BJ (cell line): ENCODE results near the gene MSMP. TPM values are rescaled to one million over a fixed set of nuclear protein-coding genes. Genes with fewer than 3 reads are reported as not detected.

Experiments used
- CTCF ChIA-PET: fragments of 350-600 bp; formaldehyde crosslinking; extraction: SDS; loops from one replicate; lab custom pipeline; 2021; ENCODE audit warnings: antibody characterized with exemption, inconsistent platforms; lab: Yijun Ruan, JAX
- POLR2A ChIA-PET: fragments of 300-600 bp; sonication (Branson Sonifier 250); formaldehyde crosslinking; extraction: SDS; loops from one replicate; lab custom pipeline; 2021; ENCODE audit warnings: antibody characterized with exemption; lab: Charles Lee
- DNase-seq: peaks from one replicate; pipeline ENCODE4 v3.0.0-alpha.2; 2011; ENCODE audit warnings: low read depth
- H3K27me3 ChIP-seq: 2 replicates; pipeline ENCODE4 v1.6.0; 2011; ENCODE audit warnings: low read length; ENCODE audit not compliant: control insufficient read depth, insufficient read depth
- H3K36me3 ChIP-seq: 2 replicates; pipeline ENCODE4 v1.5.1; 2011; ENCODE audit warnings: low read length; ENCODE audit not compliant: control insufficient read depth, insufficient read depth
- H3K4me3 ChIP-seq: 2 replicates; pipeline ENCODE4 v1.5.1; 2011; ENCODE audit warnings: low read depth, mild to moderate bottlenecking, control low read depth, low read length
- polyA plus RNA-seq: library from polyadenylated mRNA; depleted of rRNA; stranded (reverse); fragments of >200 nt; gene quantifications from 2 replicates; pipeline ENCODE4 v1.2.3, GENCODE V29; 2011
- TF ChIP-seq, protein P1 (sequence below): IDR thresholded peaks from 2 replicates; pipeline ENCODE4 v1.5.1; 2011; ENCODE audit warnings: low read depth, mild to moderate bottlenecking, control low read depth, inconsistent platforms, low read length, moderate library complexity; ENCODE audit not compliant: insufficient read depth

MSMP gene
- polyA plus RNA-seq, 1 experiment: not detected

- ChIA-PET CTCF (interaction anchor here (1.7 to 5.4 kb wide), 4 partner anchors 16 to 106 kb away, joined by 4 to 22 read pairs (median 8); partner anchors contain the start of genes HINT2 and SPAG8), POLR2A (no interaction called here)
- no peaks in the 10 kb centered on the region for H3K27me3 ChIP-seq
- DNase-seq: no peak
- H3K36me3 ChIP-seq: peaks cover 9% of the 10 kb centered on the region
- no peak overlapping the region for H3K4me3 ChIP-seq
- TF ChIP-seq, protein P1, sequence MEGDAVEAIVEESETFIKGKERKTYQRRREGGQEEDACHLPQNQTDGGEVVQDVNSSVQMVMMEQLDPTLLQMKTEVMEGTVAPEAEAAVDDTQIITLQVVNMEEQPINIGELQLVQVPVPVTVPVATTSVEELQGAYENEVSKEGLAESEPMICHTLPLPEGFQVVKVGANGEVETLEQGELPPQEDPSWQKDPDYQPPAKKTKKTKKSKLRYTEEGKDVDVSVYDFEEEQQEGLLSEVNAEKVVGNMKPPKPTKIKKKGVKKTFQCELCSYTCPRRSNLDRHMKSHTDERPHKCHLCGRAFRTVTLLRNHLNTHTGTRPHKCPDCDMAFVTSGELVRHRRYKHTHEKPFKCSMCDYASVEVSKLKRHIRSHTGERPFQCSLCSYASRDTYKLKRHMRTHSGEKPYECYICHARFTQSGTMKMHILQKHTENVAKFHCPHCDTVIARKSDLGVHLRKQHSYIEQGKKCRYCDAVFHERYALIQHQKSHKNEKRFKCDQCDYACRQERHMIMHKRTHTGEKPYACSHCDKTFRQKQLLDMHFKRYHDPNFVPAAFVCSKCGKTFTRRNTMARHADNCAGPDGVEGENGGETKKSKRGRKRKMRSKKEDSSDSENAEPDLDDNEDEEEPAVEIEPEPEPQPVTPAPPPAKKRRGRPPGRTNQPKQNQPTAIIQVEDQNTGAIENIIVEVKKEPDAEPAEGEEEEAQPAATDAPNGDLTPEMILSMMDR: no peak
These were observed 43.4 kb upstream of the MSMP start for GRCh38 chr9:35797311-35798109.

DNA sequence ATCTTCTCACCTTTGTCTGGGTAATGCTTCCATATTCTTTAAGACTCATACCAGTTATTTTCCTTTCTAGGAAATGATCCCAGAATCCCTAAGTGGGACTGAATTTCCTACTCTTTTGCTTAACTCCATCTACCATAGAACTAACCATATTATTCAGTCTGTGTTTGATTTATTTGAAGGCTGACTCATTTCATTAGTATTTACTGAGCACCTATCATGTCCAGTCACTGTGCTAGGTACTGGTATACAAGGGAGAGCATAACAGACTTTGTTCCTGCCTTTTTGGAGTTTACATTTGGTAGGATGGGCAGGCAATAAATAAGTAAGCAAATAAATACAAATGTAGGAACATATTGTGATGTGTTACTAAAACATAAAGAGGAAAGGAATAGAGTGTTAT, 41.6 kb upstream of the MSMP start:
- DNase-seq: no peak
- H3K27me3 ChIP-seq: no peaks in the 10 kb centered on the region
- H3K36me3 ChIP-seq: peaks cover 4% of the 10 kb centered on the region
- ChIA-PET CTCF (interaction anchor here (1.9 to 2.9 kb wide), 2 partner anchors 18 to 30 kb away, joined by 7 to 9 read pairs; partner anchors contain the start of gene HINT2), POLR2A (no interaction called here)
- TF ChIP-seq, protein P1: no peak
- no peak overlapping the region for H3K4me3 ChIP-seq

DNA sequence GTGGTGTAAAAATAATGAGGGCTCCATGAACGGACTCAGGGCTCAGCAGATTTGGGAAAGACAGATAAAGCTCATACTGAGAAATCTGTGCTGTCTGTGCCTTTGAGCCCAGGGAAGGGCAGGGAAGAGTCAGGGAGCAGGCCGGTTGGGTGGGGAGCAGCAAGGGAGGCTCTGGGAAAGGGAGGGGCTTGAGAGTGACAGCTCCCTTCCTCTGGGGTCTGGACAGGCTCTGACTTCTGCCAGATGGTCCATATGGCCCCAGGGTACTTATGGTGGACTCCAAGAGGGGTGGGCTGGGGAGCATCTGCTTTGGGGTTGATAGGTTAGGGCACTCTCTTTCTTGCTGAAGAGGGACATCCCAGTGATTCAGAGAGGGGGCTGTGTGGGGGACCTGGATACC, 39.4 kb upstream of the MSMP start:
- Histone ChIP-seq H3K36me3 (no peaks in the 10 kb centered on the region; the same call in 1 of the 2 replicates), H3K27me3 (no peaks in the 10 kb centered on the region), H3K4me3 (peak overlapping the region; percentile 61)
- TF ChIP-seq, protein P1: no peak
- ChIA-PET CTCF (interaction anchor here (0.6 to 2.8 kb wide), 8 partner anchors 19 to 152 kb away, joined by 3 to 20 read pairs (median 4); partner anchors contain the start of genes HINT2 and SPAG8), POLR2A (no interaction called here)
- no peak for DNase-seq

GRCh38 chr9:35792826-35793225, 38.8 kb upstream of the MSMP start:
- CTCF ChIA-PET: interaction anchor here (0.6 to 2.8 kb wide), 8 partner anchors 20 to 397 kb away, joined by 3 to 20 read pairs (median 4); partner anchors contain the start of genes HINT2 and SPAG8
- TF ChIP-seq, protein P1: no peak
- POLR2A ChIA-PET: no interaction called here
- H3K36me3 ChIP-seq: no peaks in the 10 kb centered on the region; the same call in 1 of the 2 replicates
- H3K27me3 ChIP-seq: no peaks in the 10 kb centered on the region
- H3K4me3 ChIP-seq: peak overlapping the region; percentile 61
- no peak for DNase-seq
